Naive thymus-derived CD4-positive, alpha-beta T cell (primary cell): ENCODE results near the gene EZH1. TPM values are rescaled to one million over a fixed set of nuclear protein-coding genes. Genes with fewer than 3 reads are reported as not detected.
A peak's percentile ranks its signal among the peaks of the same experiment; 100 is the strongest.
"Not testable (repeated sequence)": the region's sequence is repeated elsewhere in the genome, so short reads cannot be mapped to it uniquely, and the experiment has no call there.

ENCODE experiments used
- ATAC-seq: fragments of 150-1000 bp; cut with Tn5 transposase; 2 replicates; pipeline ENCODE4 v1.10.0; 2021; ENCODE audit warnings: mild to moderate bottlenecking, moderate library complexity
- CTCF ChIA-PET: fragments of 350-600 bp; sonication (Branson Sonifier 250); formaldehyde crosslinking; loops from one replicate; lab custom pipeline; 2021; ENCODE audit warnings: antibody characterized with exemption; lab: Charles Lee
- POLR2A ChIA-PET: fragments of 350-600 bp; sonication (Branson Sonifier 250); formaldehyde crosslinking; loops from one replicate; lab custom pipeline; 2021; ENCODE audit warnings: antibody characterized with exemption, inconsistent platforms; lab: Charles Lee
- DNase-seq, 9 donors: peaks; one replicate each; pipeline versions ENCODE4 v3.0.0 to v3.0.0-alpha.2; 2020 to 2022; ENCODE audit warnings: mixed read lengths in 1 of 9
- H3K27ac ChIP-seq: one replicate; pipeline ENCODE4 v1.7.0; 2013; ENCODE audit warnings: mild to moderate bottlenecking, low read depth, low read length, moderate library complexity
- H3K27me3 ChIP-seq, 2 donors: one replicate each; pipeline ENCODE4 v1.7.0; 2013; ENCODE audit warnings: low read length in 2 of 2, mild to moderate bottlenecking in 2 of 2, moderate library complexity in 2 of 2; ENCODE audit not compliant: control insufficient read depth in 2 of 2, insufficient read depth in 2 of 2
- H3K36me3 ChIP-seq, 3 experiments: 1 replicate in 2 of 3; 2 replicates in 1 of 3; pipeline ENCODE4 v1.7.0; 2013; ENCODE audit warnings: low read length in 3 of 3, mild to moderate bottlenecking in 3 of 3, moderate library complexity in 1 of 3; ENCODE audit not compliant: insufficient read depth in 3 of 3, control insufficient read depth in 2 of 3
- H3K4me1 ChIP-seq, 2 donors: one replicate each; pipeline ENCODE4 v1.7.0; 2013; ENCODE audit warnings: low read length in 2 of 2, mild to moderate bottlenecking in 2 of 2, moderate library complexity in 1 of 2; ENCODE audit not compliant: control insufficient read depth in 2 of 2, insufficient read depth in 2 of 2
- H3K4me3 ChIP-seq: 2 replicates; pipeline ENCODE4 v1.7.0; 2013; ENCODE audit warnings: mild to moderate bottlenecking, low read length
- H3K9me3 ChIP-seq, 3 experiments: 1 replicate in 2 of 3; 2 replicates in 1 of 3; pipeline ENCODE4 v1.7.0; 2013; ENCODE audit warnings: low read length in 3 of 3; ENCODE audit not compliant: control insufficient read depth in 2 of 3
- H3K27ac Mint-ChIP-seq, 9 donors: one replicate each; pipeline ENCODE4 v1.8.0; 2020 to 2022; ENCODE audit warnings: mixed read lengths in 9 of 9, mild to moderate bottlenecking in 8 of 9, moderate library complexity in 5 of 9, inconsistent platforms in 2 of 9
- H3K27me3 Mint-ChIP-seq, 5 donors: one replicate each; pipeline ENCODE4 v1.8.0; 2021 to 2022; ENCODE audit warnings: mixed read lengths in 5 of 5, mild to moderate bottlenecking in 1 of 5
- H3K36me3 Mint-ChIP-seq, 5 donors: one replicate each; pipeline ENCODE4 v1.8.0; 2020 to 2022; ENCODE audit warnings: mixed read lengths in 5 of 5, mild to moderate bottlenecking in 3 of 5, inconsistent platforms in 1 of 5
- H3K4me1 Mint-ChIP-seq, 7 donors: one replicate each; pipeline ENCODE4 v1.8.0; 2020 to 2022; ENCODE audit warnings: mixed read lengths in 7 of 7, mild to moderate bottlenecking in 3 of 7, inconsistent platforms in 1 of 7
- H3K4me3 Mint-ChIP-seq, 10 donors: one replicate each; pipeline ENCODE4 v1.8.0; 2020 to 2022; ENCODE audit warnings: mild to moderate bottlenecking in 10 of 10, mixed read lengths in 10 of 10, moderate library complexity in 6 of 10, inconsistent platforms in 2 of 10
- H3K9me3 Mint-ChIP-seq, 11 donors: one replicate each; pipeline ENCODE4 v1.8.0; 2020 to 2022; ENCODE audit warnings: mixed read lengths in 11 of 11, mild to moderate bottlenecking in 4 of 11, inconsistent platforms in 1 of 11, moderate library complexity in 1 of 11
- intact Hi-C, 2 donors: fragments of 100-400 bp; cut with micrococcal nuclease; formaldehyde crosslinking; loops; one replicate each; pipeline ENCODE4 v1.15.1; 2023
- polyA plus RNA-seq, 2 donors: library from polyadenylated mRNA; unstranded; fragments of 300-500 nt; fragmentation: Illumina TruSeq; gene quantifications; one replicate each; pipeline ENCODE4 v1.2.3, GENCODE V29; 2021
- total RNA-seq, 6 experiments: library from RNA in 5 of 6; stranded (reverse) in 5 of 6; gene quantifications; 1 replicate in 5 of 6; 2 replicates in 1 of 6; pipeline ENCODE4 v1.2.3 and lab custom pipeline; 2021 to 2026

The EZH1 gene
- total and polyA plus RNA-seq, 7 experiments from 2014 or later: 30.2 to 212 (median 92.4) TPM

- Histone ChIP-seq H3K27ac (peak overlapping the region; percentile 93), H3K27me3 (no peaks in the 10 kb centered on the region), H3K36me3 (peaks cover 0 to 39% (median 2%) of the 10 kb centered on the region in 3 experiments), H3K4me1 (peaks cover 8% of the 10 kb centered on the region in 2 donors), H3K4me3 (peak overlapping the region; percentile 97), H3K9me3 (no peaks in the 10 kb centered on the region)
- ChIA-PET POLR2A (interaction anchor here (0.6 to 3.2 kb wide), 13 partner anchors 12 to 954 kb away, joined by 3 to 19 read pairs (median 4); partner anchors contain the start of genes BECN1, CNTD1, COA3 and PSME3), CTCF (no interaction called here)
- DNase-seq (no peak), ATAC-seq (no peak)
- peak overlapping the region; percentile 94 to 100 (median 98) for H3K4me3 Mint-ChIP-seq
- peaks cover 0 to 5% (median 0%) of the 10 kb centered on the region in 11 donors for H3K9me3 Mint-ChIP-seq
- peaks cover 12 to 35% (median 29%) of the 10 kb centered on the region in 7 donors for H3K4me1 Mint-ChIP-seq
- H3K27ac Mint-ChIP-seq: peak overlapping the region; percentile 96 to 99 (median 98)
- intact Hi-C loops: no loop called here
- peaks cover 0 to under 1% (median 0%) of the 10 kb centered on the region in 5 donors for H3K27me3 Mint-ChIP-seq
- peaks cover 7 to 37% (median 15%) of the 10 kb centered on the region in 5 donors for H3K36me3 Mint-ChIP-seq
These were observed 29.4 kb upstream of the EZH1 start for GRCh38 chr17:42774066-42774745.

GRCh38 chr17:42773290-42774035 lies 28.6 kb upstream of the EZH1 start, which contains the start of gene VPS25:
Gene VPS25, plus strand, starts transcription at chr17:42773449. Its CDS starts 27 bp downstream, at chr17:42773476.
- Mint-ChIP-seq H3K27ac (peak within 1 kb of the TSS; percentile 96 to 99 (median 98)), H3K36me3 (peaks cover 5 to 30% (median 13%) of the 10 kb centered on the region in 5 donors), H3K4me1 (peaks cover 12 to 35% (median 29%) of the 10 kb centered on the region in 7 donors), H3K9me3 (peaks cover 0 to 5% (median 0%) of the 10 kb centered on the region in 11 donors), H3K4me3 (peak within 1 kb of the TSS; percentile 94 to 100 (median 98)), H3K27me3 (peaks cover 0 to 5% (median 0%) of the 10 kb centered on the region in 5 donors)
- H3K27ac ChIP-seq: peak within 1 kb of the TSS; percentile 93
- intact Hi-C loops: loop anchor here in 1 of 2 donors (1.0 kb wide), 1 partner anchor 51 kb away; the partner anchor contains the start of gene BECN1
- H3K27me3 ChIP-seq: no peaks in the 10 kb centered on the region
- peaks cover 0 to 32% (median 0%) of the 10 kb centered on the region in 3 experiments for H3K36me3 ChIP-seq
- ChIA-PET CTCF (interaction anchor here (1.0 to 1.5 kb wide), 2 partner anchors 10 to 13 kb away, joined by 4 to 5 read pairs; partner anchors contain the start of gene RAMP2), POLR2A (interaction anchor here (0.6 to 3.2 kb wide), 17 partner anchors 11 to 595 kb away, joined by 3 to 19 read pairs (median 3); partner anchors contain the start of genes BECN1, CNTD1, COA3 and PSME3)
- peak; percentile 96 for ATAC-seq
- H3K4me1 ChIP-seq: peaks cover 8% of the 10 kb centered on the region in 2 donors
- H3K9me3 ChIP-seq: no peaks in the 10 kb centered on the region
- DNase-seq: peak; percentile 57 to 79 (median 73)
- peak within 1 kb of the TSS; percentile 97 for H3K4me3 ChIP-seq

DNA sequence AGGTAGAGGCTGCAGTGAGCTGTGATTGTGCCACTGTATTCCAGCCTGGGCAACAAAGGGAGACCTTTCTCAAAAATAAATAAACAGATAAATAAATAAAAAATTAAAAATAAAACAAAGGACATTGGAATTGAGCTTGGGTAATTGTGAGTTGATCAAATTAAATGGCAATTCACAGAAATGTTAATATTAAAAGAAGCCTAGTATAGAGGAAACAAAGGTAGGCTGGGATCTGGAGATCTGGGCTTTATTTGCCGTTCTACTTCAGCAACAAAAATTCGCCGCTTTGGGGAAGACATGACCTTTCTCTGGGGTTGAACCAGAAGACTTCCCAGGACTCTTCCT lies 28.1 kb upstream of the EZH1 start:
- no peak for ATAC-seq
- intact Hi-C loops: loop anchor here in 1 of 2 donors (1.0 kb wide), 1 partner anchor 51 kb away; the partner anchor contains the start of gene BECN1
- peaks cover 12 to 35% (median 29%) of the 10 kb centered on the region in 7 donors for H3K4me1 Mint-ChIP-seq

DNA sequence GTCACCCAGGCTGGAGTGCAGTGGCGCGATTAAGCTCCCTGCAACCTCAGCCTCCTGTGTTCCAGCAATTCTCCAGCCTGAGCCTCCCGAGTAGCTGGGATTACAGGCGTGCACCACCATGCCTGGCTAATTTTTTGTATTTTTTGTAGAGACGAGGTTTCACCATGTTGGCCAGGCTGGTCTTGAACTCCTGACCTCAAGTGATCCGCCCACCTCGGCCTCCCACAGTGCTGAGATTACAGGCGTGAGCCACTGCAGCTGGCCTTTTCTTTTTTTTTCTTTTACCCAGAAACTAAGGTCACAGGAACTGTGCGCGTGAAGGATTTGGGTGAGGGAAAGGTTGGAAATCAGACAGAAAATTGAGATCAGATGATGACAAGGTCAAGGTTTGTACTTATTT lies 25.1 kb upstream of the EZH1 start:
- H3K4me3 ChIP-seq, intact Hi-C loops, H3K4me1 ChIP-seq, H3K27me3 ChIP-seq, H3K9me3 Mint-ChIP-seq, H3K36me3 ChIP-seq, ATAC-seq, DNase-seq, H3K27ac ChIP-seq, H3K4me3 Mint-ChIP-seq, H3K9me3 ChIP-seq, H3K36me3 Mint-ChIP-seq, H3K27ac Mint-ChIP-seq: not testable (repeated sequence)
- POLR2A ChIA-PET: interaction anchor here (0.7 kb wide), 1 partner anchor 229 kb away, joined by 4 read pairs; no protein-coding TSS in a partner anchor
- Mint-ChIP-seq H3K27me3 (peaks cover 13 to 29% (median 20%) of the 10 kb centered on the region in 5 donors), H3K4me1 (peaks cover 12 to 30% (median 27%) of the 10 kb centered on the region in 7 donors)
- CTCF ChIA-PET: interaction anchor here (0.6 to 0.7 kb wide), 2 partner anchors 11 to 29 kb away, joined by 3 read pairs; partner anchors contain the start of gene WNK4

More for the DNA sequence above, 28.1 kb upstream of the EZH1 start:
- Histone ChIP-seq H3K36me3 (peaks cover 0 to 27% (median 0%) of the 10 kb centered on the region in 3 experiments), H3K4me3 (peak overlapping the region; percentile 97), H3K4me1 (peaks cover 8% of the 10 kb centered on the region in 2 donors), H3K9me3 (no peaks in the 10 kb centered on the region), H3K27ac (peak overlapping the region; percentile 93), H3K27me3 (no peaks in the 10 kb centered on the region)
- ChIA-PET POLR2A (interaction anchor here (0.7 to 3.2 kb wide), 13 partner anchors 24 to 595 kb away, joined by 3 to 19 read pairs (median 4); partner anchors contain the start of genes BECN1, CNTD1, COA3 and PSME3), CTCF (interaction anchor here (1.0 to 1.5 kb wide), 2 partner anchors 9 to 12 kb away, joined by 4 to 5 read pairs; partner anchors contain the start of gene RAMP2)
- no peak for DNase-seq
- Mint-ChIP-seq H3K27ac (peak overlapping the region; percentile 96 to 99 (median 98)), H3K36me3 (peaks cover 3 to 24% (median 12%) of the 10 kb centered on the region in 5 donors), H3K4me3 (peak overlapping the region; percentile 94 to 100 (median 98)), H3K27me3 (peaks cover 1 to 11% (median 2%) of the 10 kb centered on the region in 5 donors), H3K9me3 (peaks cover 0 to 5% (median 0%) of the 10 kb centered on the region in 11 donors)

DNA sequence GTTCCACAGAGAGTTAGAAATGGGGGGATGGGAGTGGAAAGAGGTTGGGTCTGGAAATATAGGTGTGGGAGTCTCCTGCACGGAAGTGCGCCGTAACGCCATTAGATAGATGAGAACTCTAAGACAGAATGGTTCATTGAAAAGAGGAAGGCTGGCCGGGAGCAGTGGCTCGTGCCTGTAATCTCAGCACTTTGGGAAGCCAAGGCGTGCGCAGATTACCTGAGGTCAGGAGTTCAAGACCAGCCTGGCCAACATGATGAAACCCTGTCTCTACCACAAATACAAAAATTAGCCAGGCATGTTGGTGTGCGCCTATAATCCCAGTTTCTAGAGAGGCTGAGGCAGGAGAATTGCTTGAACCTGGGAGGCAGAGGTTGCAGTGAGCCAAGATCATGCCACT lies 23.2 kb upstream of the EZH1 start:
- H3K4me1 ChIP-seq, H3K27ac Mint-ChIP-seq, H3K4me3 Mint-ChIP-seq, DNase-seq, H3K9me3 Mint-ChIP-seq, H3K36me3 ChIP-seq, H3K9me3 ChIP-seq, H3K4me3 ChIP-seq, POLR2A ChIA-PET, H3K27me3 ChIP-seq, H3K27ac ChIP-seq, ATAC-seq, H3K36me3 Mint-ChIP-seq, intact Hi-C loops: not testable (repeated sequence)
- CTCF ChIA-PET: interaction anchor here (1.0 kb wide), 1 partner anchor 10 kb away, joined by 3 read pairs; no protein-coding TSS in a partner anchor
- peaks cover 25 to 40% (median 30%) of the 10 kb centered on the region in 5 donors for H3K27me3 Mint-ChIP-seq
- peaks cover 5 to 19% (median 11%) of the 10 kb centered on the region in 7 donors for H3K4me1 Mint-ChIP-seq

GRCh38 chr17:42767512-42767911 lies 22.7 kb upstream of the EZH1 start:
- intact Hi-C loops: no loop called here
- DNase-seq (no peak), ATAC-seq (no peak)
- Mint-ChIP-seq H3K4me3 (no peak overlapping the region), H3K4me1 (peaks cover 5 to 15% (median 8%) of the 10 kb centered on the region in 7 donors), H3K27ac (no peak overlapping the region), H3K27me3 (peaks cover 29 to 45% (median 35%) of the 10 kb centered on the region in 5 donors), H3K9me3 (peaks cover 0 to 5% (median 0%) of the 10 kb centered on the region in 11 donors), H3K36me3 (peaks cover 0 to 4% (median 0%) of the 10 kb centered on the region in 5 donors)
- no peaks in the 10 kb centered on the region for H3K36me3 ChIP-seq
- no peaks in the 10 kb centered on the region for H3K9me3 ChIP-seq
- H3K4me3 ChIP-seq: no peak overlapping the region
- POLR2A ChIA-PET: no interaction called here
- no peaks in the 10 kb centered on the region for H3K4me1 ChIP-seq
- CTCF ChIA-PET: interaction anchor here (1.0 kb wide), 1 partner anchor 10 kb away, joined by 3 read pairs; no protein-coding TSS in a partner anchor
- H3K27me3 ChIP-seq: no peaks in the 10 kb centered on the region
- no peak overlapping the region for H3K27ac ChIP-seq
